HG02981 (cell line): ENCODE data around the gene PRR7.

Experiments used
- ATAC-seq: cut with Tn5 transposase; IDR thresholded peaks from one replicate; pipeline ENCODE4 v1.9.1; 2021; ENCODE audit warnings: mild to moderate bottlenecking, moderate library complexity; ENCODE audit not compliant: unreplicated experiment

PRR7 gene

GRCh38 chr5:177421062-177421798 lies 25.4 kb upstream of the PRR7 start:
- ATAC-seq, result no peak

GRCh38 chr5:177423671-177424070 lies 22.9 kb upstream of the PRR7 start:
- no peak for ATAC-seq

GRCh38 chr5:177425196-177425800 lies 21.3 kb upstream of the PRR7 start:
- ATAC-seq, result no peak

- peak; percentile 76 for ATAC-seq
Observed at GRCh38 chr5:177425801-177426565, 20.6 kb upstream of the PRR7 start.

- peak; percentile 3 for ATAC-seq
Observed at GRCh38 chr5:177426566-177427210, 19.9 kb upstream of the PRR7 start, which contains the start of gene GRK6. TSS of gene GRK6 (plus strand) at chr5:177426676. CDS start at chr5:177426846, 170 bp downstream.

GRCh38 chr5:177427211-177427822 lies 19.3 kb upstream of the PRR7 start:
- ATAC-seq, result no peak

- no peak for ATAC-seq
Observed at GRCh38 chr5:177427919-177428573, 18.6 kb upstream of the PRR7 start.

- ATAC-seq, result no peak
Observed at GRCh38 chr5:177428574-177429217, 17.9 kb upstream of the PRR7 start.

GRCh38 chr5:177429248-177430040 lies 17.2 kb upstream of the PRR7 start:
- ATAC-seq, result no peak

GRCh38 chr5:177430140-177430951 lies 16.3 kb upstream of the PRR7 start:
- no peak for ATAC-seq

- no peak for ATAC-seq
Observed at GRCh38 chr5:177430972-177431316, 15.7 kb upstream of the PRR7 start.

- ATAC-seq, result peak; percentile 38
Observed at GRCh38 chr5:177431317-177432142, 15.1 kb upstream of the PRR7 start.

- no peak for ATAC-seq
Observed at GRCh38 chr5:177432143-177432838, 14.3 kb upstream of the PRR7 start.

GRCh38 chr5:177432839-177433657 lies 13.6 kb upstream of the PRR7 start:
- ATAC-seq, result no peak

GRCh38 chr5:177433658-177434217 lies 12.9 kb upstream of the PRR7 start:
- no peak for ATAC-seq

GRCh38 chr5:177434437-177434836 lies 12.2 kb upstream of the PRR7 start:
- no peak for ATAC-seq
